ENCODE data around the gene SMYD1.

SMYD1 gene

DNA sequence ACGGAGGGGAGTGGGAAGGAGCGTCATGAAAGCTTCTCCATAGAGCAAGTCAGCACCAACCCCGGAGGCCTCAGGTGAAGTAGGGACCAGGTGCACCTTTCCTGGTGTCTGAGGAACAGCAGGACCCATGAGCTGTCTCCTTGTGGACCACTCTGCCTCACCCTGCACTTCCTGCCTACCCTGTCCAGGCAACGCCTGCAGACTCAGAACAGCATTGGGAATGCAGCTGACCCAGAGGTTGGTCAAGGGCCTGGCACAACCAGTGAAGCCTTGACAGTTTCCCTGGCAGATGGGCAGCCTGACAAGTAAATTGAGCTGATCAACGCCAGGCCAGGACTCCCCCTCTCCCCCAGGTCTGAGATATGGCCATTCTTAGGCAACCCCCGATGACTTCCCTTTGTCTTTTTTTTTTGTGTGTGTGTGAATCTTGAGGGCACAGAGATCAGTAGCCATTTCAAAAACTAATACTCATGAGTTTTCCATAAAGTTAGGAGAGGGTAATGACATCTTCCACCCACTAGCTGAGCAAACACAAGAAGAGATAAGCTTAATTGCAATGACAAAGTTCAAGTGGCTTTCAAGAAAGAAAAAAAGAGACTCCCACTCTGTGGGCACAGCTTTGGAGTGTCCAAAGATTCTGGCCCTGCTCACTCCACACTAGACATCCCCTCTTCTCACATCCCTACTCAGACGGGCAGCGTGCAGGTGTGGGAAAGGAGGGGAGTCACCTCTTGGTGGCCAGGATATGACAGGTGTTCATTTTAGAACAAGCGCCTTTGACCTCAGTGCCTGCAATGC lies 63.8 kb downstream of the SMYD1 start:
- no peak overlapping the region for H3K4me3 ChIP-seq (ENCODE audit: low read depth, low read length)
- TF ChIP-seq, protein P1, sequence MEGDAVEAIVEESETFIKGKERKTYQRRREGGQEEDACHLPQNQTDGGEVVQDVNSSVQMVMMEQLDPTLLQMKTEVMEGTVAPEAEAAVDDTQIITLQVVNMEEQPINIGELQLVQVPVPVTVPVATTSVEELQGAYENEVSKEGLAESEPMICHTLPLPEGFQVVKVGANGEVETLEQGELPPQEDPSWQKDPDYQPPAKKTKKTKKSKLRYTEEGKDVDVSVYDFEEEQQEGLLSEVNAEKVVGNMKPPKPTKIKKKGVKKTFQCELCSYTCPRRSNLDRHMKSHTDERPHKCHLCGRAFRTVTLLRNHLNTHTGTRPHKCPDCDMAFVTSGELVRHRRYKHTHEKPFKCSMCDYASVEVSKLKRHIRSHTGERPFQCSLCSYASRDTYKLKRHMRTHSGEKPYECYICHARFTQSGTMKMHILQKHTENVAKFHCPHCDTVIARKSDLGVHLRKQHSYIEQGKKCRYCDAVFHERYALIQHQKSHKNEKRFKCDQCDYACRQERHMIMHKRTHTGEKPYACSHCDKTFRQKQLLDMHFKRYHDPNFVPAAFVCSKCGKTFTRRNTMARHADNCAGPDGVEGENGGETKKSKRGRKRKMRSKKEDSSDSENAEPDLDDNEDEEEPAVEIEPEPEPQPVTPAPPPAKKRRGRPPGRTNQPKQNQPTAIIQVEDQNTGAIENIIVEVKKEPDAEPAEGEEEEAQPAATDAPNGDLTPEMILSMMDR (IDR thresholded peaks at IDR 0.05; ENCODE audit: low read depth, low read length, missing control alignments) = no peak
- H3K27ac ChIP-seq = no peak overlapping the region
- in situ Hi-C loops (cut with HindIII; ENCODE audit: low pct_ligation_motif_present, low sequenced_read_pairs) = no loop called here
- no peaks in the 10 kb centered on the region for H3K36me3 ChIP-seq (replicated peaks)
- DNase-seq = no peak
- no peaks in the 10 kb centered on the region for H3K27me3 ChIP-seq (replicated peaks)

DNA sequence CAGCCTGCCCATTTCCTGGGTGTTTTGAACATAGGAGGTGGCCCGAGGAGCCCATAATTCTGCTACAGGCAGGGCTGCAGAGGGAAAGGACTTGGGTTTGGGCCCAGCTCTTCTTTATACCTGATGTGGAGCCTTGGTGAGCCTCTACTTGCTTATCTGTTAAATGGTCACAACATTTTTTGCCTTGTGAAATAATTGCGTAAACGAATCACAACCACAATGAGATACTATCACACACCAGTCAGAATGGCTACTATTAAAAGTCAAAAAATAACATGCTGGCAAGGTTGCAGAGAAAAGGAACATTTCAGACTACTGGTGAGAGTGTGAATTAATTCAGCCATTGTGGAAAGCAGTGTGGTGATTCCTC lies 64.4 kb downstream of the SMYD1 start:
- TF ChIP-seq, protein P1 (IDR thresholded peaks at IDR 0.05; ENCODE audit: low read depth, low read length, missing control alignments) = no peak
- H3K36me3 ChIP-seq (replicated peaks) = no peaks in the 10 kb centered on the region
- no peaks in the 10 kb centered on the region for H3K27me3 ChIP-seq (replicated peaks)
- DNase-seq = no peak
- in situ Hi-C loops (cut with HindIII; ENCODE audit: low pct_ligation_motif_present, low sequenced_read_pairs) = no loop called here
- no peak overlapping the region for H3K4me3 ChIP-seq (ENCODE audit: low read depth, low read length)
- H3K27ac ChIP-seq = no peak overlapping the region

DNA sequence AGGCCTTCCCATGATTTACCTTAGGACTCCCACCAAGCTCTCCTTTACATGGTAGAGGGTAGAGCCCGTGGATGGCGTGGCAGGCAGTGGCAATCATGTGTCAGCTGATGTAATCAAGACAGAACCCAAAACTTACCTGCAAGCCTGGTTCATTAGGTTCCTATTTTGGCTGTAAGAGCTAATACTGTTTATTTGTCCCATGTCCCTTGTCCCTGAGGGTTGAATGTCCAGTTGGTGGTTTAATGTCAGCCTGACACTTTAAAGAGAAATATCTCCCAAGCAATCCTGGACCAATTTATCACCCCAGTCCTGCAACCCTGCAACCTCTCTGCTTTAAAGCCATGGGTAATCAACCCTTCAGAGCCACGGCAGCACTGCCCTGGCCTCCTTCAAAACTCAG lies 66.2 kb downstream of the SMYD1 start:
- TF ChIP-seq, protein P1 (IDR thresholded peaks at IDR 0.05; ENCODE audit: low read depth, low read length, missing control alignments) = no peak
- in situ Hi-C loops (cut with HindIII; ENCODE audit: low pct_ligation_motif_present, low sequenced_read_pairs) = no loop called here

DNA sequence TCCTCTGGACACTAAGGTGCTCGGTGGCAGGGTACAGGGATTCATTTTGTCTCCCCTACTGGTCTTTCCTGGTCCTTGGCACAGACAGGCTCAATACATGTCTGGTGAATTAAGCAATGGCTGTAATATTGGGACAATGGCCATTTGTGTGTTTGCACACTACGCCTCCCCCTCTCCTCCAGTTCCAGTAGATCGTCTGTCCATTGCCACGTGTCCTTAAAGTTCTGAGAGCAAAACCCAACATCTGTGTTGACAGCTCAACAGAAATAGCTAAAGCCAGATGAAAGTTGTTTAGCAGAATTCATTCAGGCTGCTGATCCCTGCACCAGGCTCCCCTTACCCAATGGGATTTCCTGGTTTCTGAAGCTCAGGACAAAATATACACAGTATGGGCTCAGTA lies 69.2 kb downstream of the SMYD1 start:
- in situ Hi-C loops (cut with HindIII; ENCODE audit: low pct_ligation_motif_present, low sequenced_read_pairs) = no loop called here

More for the DNA sequence above, 66.2 kb downstream of the SMYD1 start:
- Histone ChIP-seq H3K36me3 (replicated peaks) (no peaks in the 10 kb centered on the region), H3K27ac (no peak overlapping the region), H3K27me3 (replicated peaks) (no peaks in the 10 kb centered on the region), H3K4me3 (ENCODE audit: low read depth, low read length) (no peak overlapping the region)
- no peak for DNase-seq

DNA sequence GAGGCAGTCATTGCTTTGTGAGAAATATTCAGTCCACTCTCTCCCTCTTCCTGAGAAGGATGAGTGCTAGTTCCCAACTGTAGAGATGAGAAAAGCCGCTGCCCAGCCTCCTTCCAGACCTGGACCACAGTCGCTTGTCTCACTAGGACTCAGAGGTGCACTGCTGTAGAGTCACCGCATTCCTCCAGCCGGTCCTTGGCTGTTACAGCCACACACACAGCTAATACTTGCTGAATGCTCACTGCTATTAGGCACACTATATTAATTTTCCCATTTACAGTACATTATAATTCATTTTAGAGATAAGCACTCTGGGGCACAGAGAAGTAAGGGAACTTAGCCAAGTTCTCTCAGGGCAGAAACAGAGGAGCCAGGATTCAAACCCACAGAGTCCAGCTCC lies 70.2 kb downstream of the SMYD1 start:
- no peaks in the 10 kb centered on the region for H3K36me3 ChIP-seq (replicated peaks)
- TF ChIP-seq, protein P1 (IDR thresholded peaks at IDR 0.05; ENCODE audit: low read depth, low read length, missing control alignments) = no peak
- no peaks in the 10 kb centered on the region for H3K27me3 ChIP-seq (replicated peaks)
- DNase-seq = no peak
- no peak overlapping the region for H3K4me3 ChIP-seq (ENCODE audit: low read depth, low read length)
- no peak overlapping the region for H3K27ac ChIP-seq
- in situ Hi-C loops (cut with HindIII; ENCODE audit: low pct_ligation_motif_present, low sequenced_read_pairs) = no loop called here

More for the DNA sequence above, 69.2 kb downstream of the SMYD1 start:
- no peak overlapping the region for H3K27ac ChIP-seq
- no peak overlapping the region for H3K4me3 ChIP-seq (ENCODE audit: low read depth, low read length)
- DNase-seq = no peak
- H3K36me3 ChIP-seq (replicated peaks) = no peaks in the 10 kb centered on the region
- H3K27me3 ChIP-seq (replicated peaks) = no peaks in the 10 kb centered on the region
- TF ChIP-seq, protein P1 (IDR thresholded peaks at IDR 0.05; ENCODE audit: low read depth, low read length, missing control alignments) = no peak
